Endothelial cell (in vitro differentiated cells): ENCODE data around the gene ERBIN. TPM values are rescaled to one million over a fixed set of nuclear protein-coding genes. Genes with fewer than 3 reads are reported as not detected.
A peak's percentile ranks its signal among the peaks of the same experiment; 100 is the strongest.
"Not testable (repeated sequence)": the region's sequence is repeated elsewhere in the genome, so short reads cannot be mapped to it uniquely, and the experiment has no call there.

Source experiments
- DNase-seq: peaks from one replicate; pipeline ENCODE4 v3.0.0; 2021; ENCODE audit warnings: low spot score
- H3K27ac Mint-ChIP-seq: one replicate; pipeline ENCODE4 v1.8.0; 2021; ENCODE audit warnings: mixed read lengths, inconsistent platforms; ENCODE audit not compliant: unreplicated experiment
- H3K27me3 Mint-ChIP-seq: one replicate; pipeline ENCODE4 v1.8.0; 2021; ENCODE audit warnings: mild to moderate bottlenecking, moderate library complexity, mixed read lengths, inconsistent platforms; ENCODE audit not compliant: unreplicated experiment
- H3K36me3 Mint-ChIP-seq: one replicate; pipeline ENCODE4 v1.8.0; 2021; ENCODE audit warnings: mild to moderate bottlenecking, low read depth, mixed read lengths, inconsistent platforms; ENCODE audit not compliant: unreplicated experiment
- H3K4me1 Mint-ChIP-seq: one replicate; pipeline ENCODE4 v1.8.0; 2021; ENCODE audit warnings: mild to moderate bottlenecking, mixed read lengths, inconsistent platforms; ENCODE audit not compliant: unreplicated experiment
- H3K4me3 Mint-ChIP-seq: one replicate; pipeline ENCODE4 v1.8.0; 2021; ENCODE audit warnings: mild to moderate bottlenecking, mixed read lengths, inconsistent platforms; ENCODE audit not compliant: unreplicated experiment
- H3K9me3 Mint-ChIP-seq: one replicate; pipeline ENCODE4 v1.8.0; 2021; ENCODE audit warnings: mixed read lengths, inconsistent platforms; ENCODE audit not compliant: unreplicated experiment
- CTCF ChIP-seq: fragments of 200-600 bp; sonication (generic); IDR thresholded peaks from one replicate; pipeline ENCODE4 v1.5.0; 2021; ENCODE audit warnings: antibody characterized with exemption; ENCODE audit not compliant: unreplicated experiment
- total RNA-seq: library from RNA; stranded (reverse); fragmentation: NEBNext Ultra II Directional; extraction: Animal tissue kit (Norgen Biotek cat#: 25700); gene quantifications from one replicate; pipeline ENCODE4 v1.2.1, GENCODE V29; 2021; ENCODE audit not compliant: unreplicated experiment

ERBIN gene
- total RNA-seq, 1 donor from 2014 or later = 93.3 TPM

- Mint-ChIP-seq H3K4me1 (peaks cover 10% of the 10 kb centered on the region), H3K27me3 (no peaks in the 10 kb centered on the region), H3K27ac (no peak overlapping the region), H3K9me3 (no peaks in the 10 kb centered on the region), H3K36me3 (peaks cover 11% of the 10 kb centered on the region), H3K4me3 (no peak overlapping the region)
- no peak for TF ChIP-seq CTCF
- DNase-seq = no peak
These were observed 41.1 kb downstream of the ERBIN start for GRCh38 chr5:65967288-65968066.

- Mint-ChIP-seq H3K4me3 (no peak overlapping the region), H3K27ac (no peak overlapping the region), H3K9me3 (no peaks in the 10 kb centered on the region), H3K36me3 (peaks cover 9% of the 10 kb centered on the region), H3K4me1 (peaks cover 10% of the 10 kb centered on the region), H3K27me3 (peaks cover 3% of the 10 kb centered on the region)
- TF ChIP-seq CTCF = no peak
- no peak for DNase-seq
These were observed 43.4 kb downstream of the ERBIN start for GRCh38 chr5:65969539-65970393.

- Mint-ChIP-seq H3K36me3 (peaks cover 11% of the 10 kb centered on the region), H3K4me1 (peaks cover 11% of the 10 kb centered on the region), H3K27ac (no peak overlapping the region), H3K4me3 (no peak overlapping the region), H3K9me3 (peaks cover under 1% of the 10 kb centered on the region), H3K27me3 (peaks cover 3% of the 10 kb centered on the region)
- DNase-seq = no peak
- no peak for TF ChIP-seq CTCF
These were observed 44.3 kb downstream of the ERBIN start for GRCh38 chr5:65970481-65971367.

- H3K9me3 Mint-ChIP-seq = peaks cover 4% of the 10 kb centered on the region
- no peak overlapping the region for H3K27ac Mint-ChIP-seq
- peaks cover 13% of the 10 kb centered on the region for H3K36me3 Mint-ChIP-seq
- H3K4me1 Mint-ChIP-seq = peaks cover 12% of the 10 kb centered on the region
- H3K27me3 Mint-ChIP-seq = peaks cover 3% of the 10 kb centered on the region
- no peak for TF ChIP-seq CTCF
- DNase-seq = no peak
- H3K4me3 Mint-ChIP-seq = no peak overlapping the region
These were observed 45.3 kb downstream of the ERBIN start for GRCh38 chr5:65971643-65972042.

- H3K27me3 Mint-ChIP-seq, H3K4me3 Mint-ChIP-seq, DNase-seq: not testable (repeated sequence)
These were observed 46.5 kb downstream of the ERBIN start for GRCh38 chr5:65972896-65973295.

More at GRCh38 chr5:65972896-65973295, 46.5 kb downstream of the ERBIN start:
- not testable (repeated sequence) for H3K4me1 Mint-ChIP-seq, H3K9me3 Mint-ChIP-seq
- H3K36me3 Mint-ChIP-seq = peaks cover 15% of the 10 kb centered on the region
- peak overlapping the region; percentile 49 for H3K27ac Mint-ChIP-seq
